MG63 (cell line): ENCODE measurements around the gene FOXK2. TPM values are rescaled to one million over a fixed set of nuclear protein-coding genes. Genes with fewer than 3 reads are reported as not detected.

Experiments used
- DNase-seq: peaks from one replicate; pipeline ENCODE4 v3.0.0-alpha.2; 2020
- H3K27me3 ChIP-seq: fragments of 250-450 bp; sonication (Bioruptor Pico); 2 replicates; pipeline ENCODE4 v1.5.1; 2020; ENCODE audit warnings: mild to moderate bottlenecking, moderate library complexity
- H3K36me3 ChIP-seq: fragments of 250-450 bp; sonication (Bioruptor Pico); 2 replicates; pipeline ENCODE4 v1.5.1; 2020; ENCODE audit warnings: mild to moderate bottlenecking, moderate library complexity
- H3K4me3 ChIP-seq: fragments of 250-450 bp; sonication (Bioruptor Pico); 2 replicates; pipeline ENCODE4 v1.5.1; 2020; ENCODE audit warnings: mild to moderate bottlenecking, moderate library complexity
- H3K9me3 ChIP-seq: fragments of 250-450 bp; sonication (Bioruptor Pico); 2 replicates; pipeline ENCODE4 v1.5.1; 2020; ENCODE audit warnings: mild to moderate bottlenecking, moderate library complexity
- total RNA-seq: library from RNA; depleted of rRNA; stranded (reverse); fragments of >200 nt; shearing (Covaris generic); gene quantifications from 2 replicates; pipeline ENCODE4 v1.2.3, GENCODE V29; 2014; ENCODE audit warnings: low replicate concordance

FOXK2 gene
- total RNA-seq, 1 experiment from 2014 or later: 48.5 TPM

GRCh38 chr17:82602487-82602886 is 83.0 kb downstream of the FOXK2 start:
- no peak for DNase-seq
- peaks cover 89% of the 10 kb centered on the region for H3K36me3 ChIP-seq
- H3K27me3 ChIP-seq: no peaks in the 10 kb centered on the region
- no peak overlapping the region for H3K4me3 ChIP-seq
- H3K9me3 ChIP-seq: no peaks in the 10 kb centered on the region

- H3K36me3 ChIP-seq: peaks cover 90% of the 10 kb centered on the region
- H3K4me3 ChIP-seq: no peak overlapping the region
- no peaks in the 10 kb centered on the region for H3K27me3 ChIP-seq
- no peak for DNase-seq
- H3K9me3 ChIP-seq: no peaks in the 10 kb centered on the region
Measured at GRCh38 chr17:82602986-82603710, 83.6 kb downstream of the FOXK2 start.

- H3K27me3 ChIP-seq: no peaks in the 10 kb centered on the region
- no peak for DNase-seq
- H3K9me3 ChIP-seq: no peaks in the 10 kb centered on the region
- no peak overlapping the region for H3K4me3 ChIP-seq
- peaks cover 87% of the 10 kb centered on the region for H3K36me3 ChIP-seq
Measured at GRCh38 chr17:82603981-82604448, 84.5 kb downstream of the FOXK2 start.

GRCh38 chr17:82604532-82604931 is 85.0 kb downstream of the FOXK2 start:
- DNase-seq: no peak
- peaks cover 82% of the 10 kb centered on the region for H3K36me3 ChIP-seq
- no peaks in the 10 kb centered on the region for H3K9me3 ChIP-seq
- no peaks in the 10 kb centered on the region for H3K27me3 ChIP-seq
- H3K4me3 ChIP-seq: no peak overlapping the region

GRCh38 chr17:82605939-82606600 is 86.5 kb downstream of the FOXK2 start:
- Histone ChIP-seq H3K27me3 (no peaks in the 10 kb centered on the region), H3K9me3 (no peaks in the 10 kb centered on the region), H3K36me3 (peaks cover 77% of the 10 kb centered on the region), H3K4me3 (no peak overlapping the region)
- DNase-seq: no peak

- DNase-seq: no peak
- Histone ChIP-seq H3K9me3 (no peaks in the 10 kb centered on the region), H3K36me3 (peaks cover 59% of the 10 kb centered on the region), H3K4me3 (no peak overlapping the region), H3K27me3 (no peaks in the 10 kb centered on the region)
Measured at GRCh38 chr17:82608816-82609215, 89.3 kb downstream of the FOXK2 start.

- DNase-seq: no peak
Measured at GRCh38 chr17:82609655-82610054, 90.1 kb downstream of the FOXK2 start.

GRCh38 chr17:82611140-82612058 is 91.9 kb downstream of the FOXK2 start:
- no peak for DNase-seq
- Histone ChIP-seq H3K36me3 (peaks cover 48% of the 10 kb centered on the region), H3K9me3 (no peaks in the 10 kb centered on the region), H3K4me3 (no peak overlapping the region), H3K27me3 (no peaks in the 10 kb centered on the region)

More at GRCh38 chr17:82609655-82610054, 90.1 kb downstream of the FOXK2 start:
- Histone ChIP-seq H3K9me3 (no peaks in the 10 kb centered on the region), H3K4me3 (no peak overlapping the region), H3K27me3 (no peaks in the 10 kb centered on the region), H3K36me3 (peaks cover 51% of the 10 kb centered on the region)

GRCh38 chr17:82613283-82614094 is 94.0 kb downstream of the FOXK2 start:
- no peak for DNase-seq
- peaks cover 57% of the 10 kb centered on the region for H3K36me3 ChIP-seq

GRCh38 chr17:82614095-82614631 is 94.6 kb downstream of the FOXK2 start:
- Histone ChIP-seq H3K27me3 (no peaks in the 10 kb centered on the region), H3K9me3 (no peaks in the 10 kb centered on the region), H3K36me3 (peaks cover 60% of the 10 kb centered on the region), H3K4me3 (no peak overlapping the region)
- DNase-seq: no peak

More at GRCh38 chr17:82613283-82614094, 94.0 kb downstream of the FOXK2 start:
- H3K9me3 ChIP-seq: no peaks in the 10 kb centered on the region
- no peaks in the 10 kb centered on the region for H3K27me3 ChIP-seq
- H3K4me3 ChIP-seq: no peak overlapping the region

- H3K27me3 ChIP-seq: no peaks in the 10 kb centered on the region
- H3K9me3 ChIP-seq: no peaks in the 10 kb centered on the region
- DNase-seq: no peak
- no peak overlapping the region for H3K4me3 ChIP-seq
- H3K36me3 ChIP-seq: peaks cover 69% of the 10 kb centered on the region
Measured at GRCh38 chr17:82615084-82616020, 95.8 kb downstream of the FOXK2 start.

- no peaks in the 10 kb centered on the region for H3K27me3 ChIP-seq
- H3K9me3 ChIP-seq: no peaks in the 10 kb centered on the region
- H3K36me3 ChIP-seq: peaks cover 68% of the 10 kb centered on the region
- no peak overlapping the region for H3K4me3 ChIP-seq
- no peak for DNase-seq
Measured at GRCh38 chr17:82616021-82616711, 96.6 kb downstream of the FOXK2 start.

GRCh38 chr17:82619211-82619610 is 99.7 kb downstream of the FOXK2 start:
- DNase-seq: no peak
- no peaks in the 10 kb centered on the region for H3K27me3 ChIP-seq
- no peaks in the 10 kb centered on the region for H3K9me3 ChIP-seq
- no peak overlapping the region for H3K4me3 ChIP-seq
- H3K36me3 ChIP-seq: peaks cover 86% of the 10 kb centered on the region

- Histone ChIP-seq H3K9me3 (no peaks in the 10 kb centered on the region), H3K36me3 (peaks cover 87% of the 10 kb centered on the region), H3K4me3 (no peak overlapping the region), H3K27me3 (no peaks in the 10 kb centered on the region)
- DNase-seq: no peak
Measured at GRCh38 chr17:82619641-82620040, 100.1 kb downstream of the FOXK2 start.
